Gastroesophageal sphincter (tissue), 3 donors: ENCODE results near the gene FBXL17.

Experiments
- EP300 ChIP-seq: sonication (generic); formaldehyde crosslinking; IDR thresholded peaks from one replicate; pipeline ENCODE4 v1.6.1; 2017; ENCODE audit warnings: antibody characterized with exemption, mild to moderate bottlenecking
- POLR2A ChIP-seq, 2 donors: fragments of 450-650 bp; IDR thresholded peaks; one replicate each; pipeline ENCODE4 v1.6.1; 2017; ENCODE audit warnings: antibody characterized with exemption in 2 of 2, mild to moderate bottlenecking in 2 of 2, moderate library complexity in 1 of 2
- POLR2AphosphoS5 ChIP-seq: sonication (generic); formaldehyde crosslinking; IDR thresholded peaks from one replicate; pipeline ENCODE4 v1.6.1; 2017; ENCODE audit warnings: antibody characterized with exemption
- TF ChIP-seq, protein P1 (sequence below), 4 experiments: fragments of 200-600 bp in 2 of 4; fragments of 450-650 bp in 2 of 4; sonication (generic) in 1 of 4; IDR thresholded peaks; one replicate each; pipeline ENCODE4 v1.5.1; 2017 to 2019; ENCODE audit warnings: antibody characterized with exemption in 4 of 4, mild to moderate bottlenecking in 2 of 4, moderate library complexity in 2 of 4

GRCh38 chr5:107869438-107870115 lies 512.3 kb downstream of the FBXL17 start:
- TF ChIP-seq, protein P1, sequence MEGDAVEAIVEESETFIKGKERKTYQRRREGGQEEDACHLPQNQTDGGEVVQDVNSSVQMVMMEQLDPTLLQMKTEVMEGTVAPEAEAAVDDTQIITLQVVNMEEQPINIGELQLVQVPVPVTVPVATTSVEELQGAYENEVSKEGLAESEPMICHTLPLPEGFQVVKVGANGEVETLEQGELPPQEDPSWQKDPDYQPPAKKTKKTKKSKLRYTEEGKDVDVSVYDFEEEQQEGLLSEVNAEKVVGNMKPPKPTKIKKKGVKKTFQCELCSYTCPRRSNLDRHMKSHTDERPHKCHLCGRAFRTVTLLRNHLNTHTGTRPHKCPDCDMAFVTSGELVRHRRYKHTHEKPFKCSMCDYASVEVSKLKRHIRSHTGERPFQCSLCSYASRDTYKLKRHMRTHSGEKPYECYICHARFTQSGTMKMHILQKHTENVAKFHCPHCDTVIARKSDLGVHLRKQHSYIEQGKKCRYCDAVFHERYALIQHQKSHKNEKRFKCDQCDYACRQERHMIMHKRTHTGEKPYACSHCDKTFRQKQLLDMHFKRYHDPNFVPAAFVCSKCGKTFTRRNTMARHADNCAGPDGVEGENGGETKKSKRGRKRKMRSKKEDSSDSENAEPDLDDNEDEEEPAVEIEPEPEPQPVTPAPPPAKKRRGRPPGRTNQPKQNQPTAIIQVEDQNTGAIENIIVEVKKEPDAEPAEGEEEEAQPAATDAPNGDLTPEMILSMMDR (IDR thresholded peaks at IDR 0.05) = no peak
- TF ChIP-seq POLR2A (IDR thresholded peaks at IDR 0.05) (no peak), EP300 (no peak), POLR2AphosphoS5 (no peak)
